Measurements from ENCODE around the gene TMEM62.
"Not testable (repeated sequence)": the region's sequence is repeated elsewhere in the genome, so short reads cannot be mapped to it uniquely, and the experiment has no call there.

TMEM62 gene

DNA sequence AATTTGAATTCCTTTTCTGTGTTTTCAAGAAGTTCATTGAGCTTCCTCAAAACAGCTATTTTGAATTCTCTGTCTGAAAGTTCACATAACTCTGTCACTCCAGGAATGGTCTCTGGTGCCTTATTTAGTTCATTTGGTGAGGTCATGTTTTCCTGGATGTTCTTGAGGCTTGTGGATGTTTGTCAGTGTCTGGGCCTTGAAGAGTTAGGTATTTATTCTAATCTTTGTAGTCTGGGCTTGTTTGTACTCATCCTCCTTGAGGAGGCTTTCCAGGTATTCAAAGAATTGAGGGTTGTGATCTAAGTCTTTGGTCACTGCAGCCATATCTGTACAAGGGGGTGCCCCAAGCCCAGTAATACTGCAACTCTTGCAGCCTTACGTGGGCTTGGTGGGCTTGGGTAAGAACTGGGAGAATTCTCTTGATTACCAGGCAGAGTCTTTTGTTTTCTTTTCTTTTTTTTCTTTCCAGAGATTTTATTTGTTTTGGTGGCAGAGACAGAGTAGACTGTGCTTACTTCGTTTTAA, 32.5 kb downstream of the TMEM62 start:
- TF ChIP-seq, protein P1, sequence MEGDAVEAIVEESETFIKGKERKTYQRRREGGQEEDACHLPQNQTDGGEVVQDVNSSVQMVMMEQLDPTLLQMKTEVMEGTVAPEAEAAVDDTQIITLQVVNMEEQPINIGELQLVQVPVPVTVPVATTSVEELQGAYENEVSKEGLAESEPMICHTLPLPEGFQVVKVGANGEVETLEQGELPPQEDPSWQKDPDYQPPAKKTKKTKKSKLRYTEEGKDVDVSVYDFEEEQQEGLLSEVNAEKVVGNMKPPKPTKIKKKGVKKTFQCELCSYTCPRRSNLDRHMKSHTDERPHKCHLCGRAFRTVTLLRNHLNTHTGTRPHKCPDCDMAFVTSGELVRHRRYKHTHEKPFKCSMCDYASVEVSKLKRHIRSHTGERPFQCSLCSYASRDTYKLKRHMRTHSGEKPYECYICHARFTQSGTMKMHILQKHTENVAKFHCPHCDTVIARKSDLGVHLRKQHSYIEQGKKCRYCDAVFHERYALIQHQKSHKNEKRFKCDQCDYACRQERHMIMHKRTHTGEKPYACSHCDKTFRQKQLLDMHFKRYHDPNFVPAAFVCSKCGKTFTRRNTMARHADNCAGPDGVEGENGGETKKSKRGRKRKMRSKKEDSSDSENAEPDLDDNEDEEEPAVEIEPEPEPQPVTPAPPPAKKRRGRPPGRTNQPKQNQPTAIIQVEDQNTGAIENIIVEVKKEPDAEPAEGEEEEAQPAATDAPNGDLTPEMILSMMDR (IDR thresholded peaks at IDR 0.05; ENCODE audit: borderline replicate concordance, control extremely low read depth, extremely low read depth, insufficient read depth, missing control alignments): no peak
- in situ Hi-C loops (cut with MboI; ENCODE audit: low sequenced_read_pairs, unreplicated experiment): no loop called here
- no peak for DNase-seq (ENCODE audit: low spot score)

DNA sequence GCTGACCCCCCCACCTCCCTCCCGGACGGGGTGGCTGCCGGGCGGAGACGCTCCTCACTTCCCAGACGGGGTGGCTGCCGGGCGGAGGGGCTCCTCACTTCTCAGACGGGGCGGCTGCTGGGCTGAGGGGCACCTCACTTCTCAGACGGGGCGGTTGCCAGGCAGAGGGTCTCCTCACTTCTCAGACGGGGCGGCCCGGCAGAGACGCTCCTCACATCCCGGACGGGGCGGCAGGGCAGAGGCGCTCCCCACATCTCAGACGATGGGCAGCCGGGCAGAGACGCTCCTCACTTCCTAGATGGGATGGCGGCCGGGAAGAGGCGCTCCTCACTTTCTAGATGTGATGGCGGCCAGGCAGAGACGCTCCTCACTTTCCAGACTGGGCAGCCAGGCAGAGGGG, 33.9 kb downstream of the TMEM62 start:
- DNase-seq (ENCODE audit: low spot score); in situ Hi-C loops (cut with MboI; ENCODE audit: low sequenced_read_pairs, unreplicated experiment): not testable (repeated sequence)

DNA sequence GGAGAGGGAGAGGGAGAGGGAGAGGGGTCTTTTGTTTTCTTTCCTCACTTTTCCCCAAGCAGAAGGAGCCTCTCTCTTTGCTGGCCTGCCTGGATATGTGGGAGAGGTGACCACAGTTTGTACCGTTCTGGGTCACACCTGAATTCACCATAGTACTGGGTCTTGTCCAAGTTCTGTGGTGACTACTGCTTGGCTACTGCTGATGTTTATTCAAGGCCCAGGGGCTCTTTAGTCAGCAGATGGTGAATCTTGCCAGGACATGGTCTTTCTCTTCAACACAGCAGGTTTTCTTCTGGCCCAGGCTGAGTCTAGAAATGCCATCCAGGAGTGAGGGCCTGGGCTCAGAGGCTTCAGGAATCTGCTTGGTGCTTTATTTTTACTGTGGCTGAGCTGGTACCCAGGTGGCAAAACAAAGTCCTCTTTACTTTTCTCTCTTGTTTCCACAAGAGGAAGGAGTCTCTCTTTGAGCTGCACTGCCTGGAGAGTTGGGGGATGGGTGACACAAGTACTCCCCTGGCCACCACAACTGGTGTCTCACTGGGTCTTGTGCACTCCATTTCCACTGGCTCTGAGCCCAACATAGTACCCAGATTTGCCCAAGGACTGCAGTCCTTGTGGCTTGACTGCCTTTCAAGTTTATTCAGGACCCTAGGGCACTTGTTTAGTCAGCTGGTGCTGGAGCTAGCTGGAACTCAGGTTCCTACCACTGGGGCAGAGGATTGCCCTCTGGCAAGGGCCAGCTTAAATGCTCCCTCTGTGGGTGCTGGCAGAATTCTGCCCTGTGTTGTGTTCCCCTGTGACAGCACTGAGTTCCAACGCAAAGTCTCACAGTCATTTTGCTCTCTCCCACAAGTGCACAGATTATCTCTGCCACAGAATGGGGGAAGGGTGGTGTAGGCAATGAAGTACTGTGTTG, 35.1 kb downstream of the TMEM62 start:
- TF ChIP-seq, protein P1 (IDR thresholded peaks at IDR 0.05; ENCODE audit: borderline replicate concordance, control extremely low read depth, extremely low read depth, insufficient read depth, missing control alignments): no peak
- in situ Hi-C loops (cut with MboI; ENCODE audit: low sequenced_read_pairs, unreplicated experiment): no loop called here
- DNase-seq (ENCODE audit: low spot score): no peak

DNA sequence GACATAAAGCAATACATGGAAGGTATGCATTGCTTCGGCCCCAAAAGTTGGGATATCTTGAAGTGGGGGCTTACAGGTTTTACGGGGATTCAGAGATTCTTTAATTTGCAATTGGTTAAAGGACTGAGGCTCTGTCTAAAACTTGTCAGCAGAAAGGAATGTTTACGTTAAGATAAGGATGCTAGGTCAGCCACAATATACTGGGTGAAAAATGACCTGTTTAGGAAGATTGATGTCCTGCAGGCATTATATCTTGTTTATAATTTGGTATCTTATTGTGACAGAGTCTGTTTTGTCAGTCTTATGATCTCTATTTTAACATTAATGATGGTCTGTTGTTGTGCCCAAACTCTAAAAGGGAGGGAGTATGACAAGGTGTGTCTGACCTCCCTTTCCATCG, 36.5 kb downstream of the TMEM62 start:
- DNase-seq (ENCODE audit: low spot score): no peak
- TF ChIP-seq, protein P1 (IDR thresholded peaks at IDR 0.05; ENCODE audit: borderline replicate concordance, control extremely low read depth, extremely low read depth, insufficient read depth, missing control alignments): no peak
- in situ Hi-C loops (cut with MboI; ENCODE audit: low sequenced_read_pairs, unreplicated experiment): no loop called here

DNA sequence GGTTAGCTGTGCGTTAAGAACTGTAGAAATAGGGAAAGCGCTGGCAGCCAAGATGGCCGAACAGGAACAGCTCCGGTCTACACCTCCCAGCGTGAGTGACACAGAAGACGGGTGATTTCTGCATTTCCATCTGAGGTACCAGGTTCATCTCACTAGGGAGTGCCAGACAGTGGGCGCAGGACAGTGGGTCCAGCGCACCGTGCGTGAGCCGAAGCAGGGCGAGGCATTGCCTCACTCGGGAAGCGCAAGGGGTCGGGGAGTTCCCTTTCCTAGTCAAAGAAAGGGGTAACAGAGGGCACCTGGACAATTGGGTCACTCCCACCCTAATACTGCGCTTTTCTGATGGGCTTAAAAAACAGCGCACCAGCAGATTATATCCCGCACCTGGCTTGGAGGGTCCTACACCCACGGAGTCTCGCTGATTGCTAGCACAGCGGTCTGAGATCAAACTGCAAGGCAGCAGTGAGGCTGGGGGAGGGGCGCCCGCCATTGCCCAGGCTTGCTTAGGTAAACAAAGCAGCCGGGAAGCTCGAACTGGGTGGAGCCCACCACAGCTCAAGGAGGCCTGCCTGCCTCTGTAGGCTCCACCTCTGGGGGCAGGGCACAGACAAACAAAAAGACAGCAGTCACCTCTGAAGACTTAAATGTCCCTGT, 42.4 kb downstream of the TMEM62 start:
- in situ Hi-C loops (cut with MboI; ENCODE audit: low sequenced_read_pairs, unreplicated experiment); DNase-seq (ENCODE audit: low spot score): not testable (repeated sequence)

DNA sequence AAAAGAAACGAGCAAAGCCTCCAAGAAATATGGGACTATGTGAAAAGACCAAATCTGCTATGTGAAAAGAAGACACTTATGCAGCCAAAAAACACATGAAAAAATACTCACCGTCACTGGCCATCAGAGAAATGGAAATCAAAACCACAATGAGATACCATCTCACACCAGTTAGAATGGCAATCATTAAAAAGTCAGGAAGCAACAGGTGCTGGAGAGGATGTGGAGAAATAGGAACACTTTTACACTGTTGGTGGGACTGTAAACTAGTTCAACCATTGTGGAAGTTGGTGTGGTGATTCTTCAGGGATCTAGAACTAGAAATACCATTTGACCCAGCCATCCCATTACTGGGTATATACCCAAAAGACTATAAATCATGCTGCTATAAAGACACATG, 43.8 kb downstream of the TMEM62 start:
- DNase-seq (ENCODE audit: low spot score); in situ Hi-C loops (cut with MboI; ENCODE audit: low sequenced_read_pairs, unreplicated experiment): not testable (repeated sequence)

DNA sequence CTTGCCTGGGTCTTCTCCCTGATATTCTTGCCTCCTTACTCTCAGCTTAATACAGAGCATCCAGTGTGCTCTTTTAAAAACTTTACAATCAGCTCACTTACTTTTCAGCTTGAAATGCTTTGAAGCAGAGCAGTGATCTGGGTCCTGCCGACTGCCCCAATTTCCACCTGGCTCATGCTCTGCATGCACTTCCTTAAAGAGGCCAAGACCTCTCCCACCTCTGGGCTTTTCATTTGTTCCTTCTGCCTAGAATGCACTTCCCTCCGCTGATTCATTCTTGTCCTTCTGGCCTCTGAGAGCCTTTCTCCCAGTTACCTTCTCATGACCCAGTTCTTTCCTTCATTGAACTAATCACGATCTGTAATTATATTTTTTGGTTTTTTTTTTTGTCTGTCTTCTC, 49.9 kb downstream of the TMEM62 start:
- in situ Hi-C loops (cut with MboI; ENCODE audit: low sequenced_read_pairs, unreplicated experiment): no loop called here
- no peak for DNase-seq (ENCODE audit: low spot score)
- TF ChIP-seq, protein P1 (IDR thresholded peaks at IDR 0.05; ENCODE audit: borderline replicate concordance, control extremely low read depth, extremely low read depth, insufficient read depth, missing control alignments): no peak

DNA sequence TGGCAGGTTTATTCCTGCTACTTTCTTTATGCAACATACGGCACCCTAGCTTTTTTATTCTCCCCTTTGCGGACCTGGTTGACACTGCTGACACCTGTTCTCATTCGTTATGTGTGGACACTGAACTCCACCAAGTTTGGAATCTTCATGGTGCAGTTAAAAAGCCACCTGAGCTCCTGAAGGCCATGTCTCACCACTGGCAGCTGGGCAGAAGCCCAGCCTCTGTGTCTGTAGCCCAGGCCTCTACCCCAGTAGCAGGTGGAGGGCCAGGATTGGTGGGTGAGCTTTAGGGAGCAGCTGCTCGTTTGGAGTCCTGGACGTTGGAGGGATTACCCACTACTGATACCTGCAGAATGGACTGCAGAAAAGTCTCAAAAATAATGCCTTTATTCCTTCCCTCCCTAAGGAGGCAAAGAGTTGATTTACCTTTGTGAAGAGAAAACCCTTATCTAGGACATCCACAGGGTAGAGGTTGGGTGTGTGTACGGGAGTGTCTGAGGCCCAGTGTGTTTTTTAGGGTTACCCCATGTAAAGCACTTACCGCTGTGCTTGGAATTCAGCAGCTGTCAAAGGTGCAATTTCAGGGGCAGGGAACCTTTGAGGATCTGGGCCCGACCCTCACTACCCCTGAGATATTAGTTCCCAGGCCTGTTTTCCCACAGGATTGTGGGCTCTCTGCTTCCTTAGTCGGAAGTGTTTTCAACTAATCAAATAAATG, 51.2 kb downstream of the TMEM62 start:
- in situ Hi-C loops (cut with MboI; ENCODE audit: low sequenced_read_pairs, unreplicated experiment): no loop called here
- DNase-seq (ENCODE audit: low spot score): no peak
- TF ChIP-seq, protein P1 (IDR thresholded peaks at IDR 0.05; ENCODE audit: borderline replicate concordance, control extremely low read depth, extremely low read depth, insufficient read depth, missing control alignments): no peak
